GM23338 (cell line): ENCODE data around the gene DPYSL5. TPM values are rescaled to one million over a fixed set of nuclear protein-coding genes. Genes with fewer than 3 reads are reported as not detected.

Experiments used
- ATAC-seq: fragments of 200-7000 bp; cut with Tn5 transposase; 3 replicates; pipeline ENCODE4 v1.9.1; 2020
- DNase-seq: peaks from one replicate; pipeline ENCODE4 v3.0.0-alpha.2; 2015; ENCODE audit warnings: low spot score
- H2AFZ ChIP-seq: fragments of 200-600 bp; sonication (generic); 2 replicates; pipeline ENCODE4 v1.8.0; 2016; ENCODE audit warnings: antibody characterized with exemption, mild to moderate bottlenecking, moderate library complexity
- H3F3A ChIP-seq: fragments of 200-600 bp; sonication (generic); replicated peaks from 2 replicates; pipeline ENCODE4 v1.8.0; 2017; ENCODE audit warnings: antibody characterized with exemption, mixed run types, low read depth
- H3K27ac ChIP-seq: fragments of 200-600 bp; sonication (generic); 2 replicates; pipeline ENCODE4 v1.6.1; 2016; ENCODE audit warnings: low read depth
- H3K27me3 ChIP-seq: fragments of 200-600 bp; sonication (generic); 2 replicates; pipeline ENCODE4 v1.8.0; 2016; ENCODE audit warnings: mild to moderate bottlenecking, mixed run types, moderate library complexity; ENCODE audit not compliant: insufficient read depth
- H3K36me3 ChIP-seq: fragments of 200-600 bp; sonication (generic); 2 replicates; pipeline ENCODE4 v1.8.0; 2016; ENCODE audit warnings: mild to moderate bottlenecking; ENCODE audit not compliant: insufficient read depth
- H3K4me1 ChIP-seq: fragments of 200-600 bp; sonication (generic); 2 replicates; pipeline ENCODE4 v1.8.0; 2016; ENCODE audit warnings: mild to moderate bottlenecking, moderate library complexity; ENCODE audit not compliant: insufficient read depth
- H3K4me2 ChIP-seq: fragments of 200-600 bp; sonication (generic); 2 replicates; pipeline ENCODE4 v1.7.1; 2017; ENCODE audit warnings: mixed run types
- H3K4me3 ChIP-seq: fragments of 200-600 bp; sonication (generic); 2 replicates; pipeline ENCODE4 v1.6.1; 2016; ENCODE audit warnings: mixed run types
- H3K79me2 ChIP-seq: fragments of 200-600 bp; sonication (generic); replicated peaks from 2 replicates; pipeline ENCODE4 v1.8.0; 2017; ENCODE audit warnings: mild to moderate bottlenecking; ENCODE audit not compliant: insufficient read depth
- H3K9me2 ChIP-seq: fragments of 200-600 bp; sonication (generic); 2 replicates; pipeline ENCODE4 v1.8.0; 2017; ENCODE audit not compliant: insufficient read depth
- H4K20me1 ChIP-seq: fragments of 200-600 bp; sonication (generic); replicated peaks from 2 replicates; pipeline ENCODE4 v1.8.0; 2017; ENCODE audit warnings: mild to moderate bottlenecking; ENCODE audit not compliant: insufficient read depth
- H3K27ac Mint-ChIP-seq: 2 replicates; pipeline ENCODE4 v1.8.0; 2020; ENCODE audit warnings: inconsistent platforms, mild to moderate bottlenecking, moderate library complexity, mixed read lengths
- H3K27me3 Mint-ChIP-seq: 3 replicates; pipeline ENCODE4 v1.8.0; 2022; ENCODE audit warnings: low read depth, mild to moderate bottlenecking, moderate library complexity, mixed read lengths, inconsistent platforms; ENCODE audit not compliant: insufficient read depth, poor library complexity
- H3K36me3 Mint-ChIP-seq: 3 replicates; pipeline ENCODE4 v1.8.0; 2021; ENCODE audit warnings: low read depth, mild to moderate bottlenecking, inconsistent platforms, moderate library complexity, mixed read lengths
- H3K4me1 Mint-ChIP-seq: 3 replicates; pipeline ENCODE4 v1.8.0; 2020; ENCODE audit warnings: mild to moderate bottlenecking, inconsistent platforms, mixed read lengths
- H3K4me3 Mint-ChIP-seq: 3 replicates; pipeline ENCODE4 v1.8.0; 2021; ENCODE audit warnings: moderate library complexity, mild to moderate bottlenecking, inconsistent platforms, mixed read lengths
- H3K9me3 Mint-ChIP-seq: 3 replicates; pipeline ENCODE4 v1.8.0; 2020; ENCODE audit warnings: moderate library complexity, mild to moderate bottlenecking, inconsistent platforms, mixed read lengths
- CREB1 ChIP-seq: fragments of 250-450 bp; sonication (Bioruptor Pico); IDR thresholded peaks from 2 replicates; pipeline ENCODE4 v1.5.0; 2020; ENCODE audit warnings: low read depth, mild to moderate bottlenecking, moderate library complexity
- CTCF ChIP-seq, 2 experiments: fragments of 200-600 bp in 1 of 2; sonication (generic) in 1 of 2; conservative IDR thresholded peaks; 2 replicates each; pipeline versions ENCODE4 v1.5.1 to v1.6.1; 2016 to 2017; ENCODE audit warnings: antibody characterized with exemption in 2 of 2, low read depth in 2 of 2, mild to moderate bottlenecking in 2 of 2, moderate library complexity in 1 of 2
- EZH2phosphoT487 ChIP-seq: fragments of 200-600 bp; sonication (generic); IDR thresholded peaks from one replicate; pipeline ENCODE4 v1.8.1; 2018; ENCODE audit warnings: antibody characterized with exemption; ENCODE audit not compliant: unreplicated experiment
- JUNB ChIP-seq: IDR thresholded peaks from one replicate; pipeline ENCODE4 v1.6.1; 2016; ENCODE audit warnings: antibody characterized with exemption; ENCODE audit not compliant: unreplicated experiment
- NANOG ChIP-seq: IDR thresholded peaks from 2 replicates; pipeline ENCODE4 v1.6.1; 2016; ENCODE audit warnings: antibody characterized with exemption, borderline replicate concordance
- POLR2AphosphoS5 ChIP-seq: IDR thresholded peaks from 2 replicates; pipeline ENCODE4 v1.6.1; 2016; ENCODE audit warnings: antibody characterized with exemption, low read depth
- REST ChIP-seq: IDR thresholded peaks from one replicate; pipeline ENCODE4 v1.6.1; 2018; ENCODE audit warnings: antibody characterized with exemption; ENCODE audit not compliant: unreplicated experiment
- ZNF114 ChIP-seq: fragments of 250-450 bp; sonication (Bioruptor Pico); IDR thresholded peaks from 2 replicates; pipeline ENCODE4 v1.5.0; 2020; ENCODE audit warnings: mild to moderate bottlenecking, moderate library complexity
- ZNF331 ChIP-seq: fragments of 250-450 bp; sonication (Bioruptor Pico); IDR thresholded peaks from 2 replicates; pipeline ENCODE4 v1.5.0; 2020; ENCODE audit warnings: low read depth, mild to moderate bottlenecking, moderate library complexity
- polyA plus RNA-seq: library from polyadenylated mRNA; unstranded; fragments of >200 nt; fragmentation: Nextera tagmentation; extraction: Ambion mirVana; gene quantifications from 2 replicates; pipeline ENCODE4 v1.2.1, GENCODE V29; 2016
- total RNA-seq: library from RNA; depleted of rRNA; stranded (reverse); fragments of >200 nt; shearing (Covaris generic); gene quantifications from 2 replicates; pipeline ENCODE4 v1.2.3, GENCODE V29; 2014

DPYSL5 gene
- total and polyA plus RNA-seq, 2 experiments from 2014 or later, result 3.1 to 8.1 TPM

- H3K27me3 Mint-ChIP-seq, result peaks cover 6% of the 10 kb centered on the region
- no peak overlapping the region for H3K4me2 ChIP-seq
- no peak overlapping the region for H3K27ac Mint-ChIP-seq
- no peak overlapping the region for H3K27ac ChIP-seq
- no peaks in the 10 kb centered on the region for H3K36me3 ChIP-seq
- no peaks in the 10 kb centered on the region; the same call in 2 of the 3 replicates for H3K9me3 Mint-ChIP-seq
- peaks cover 13% of the 10 kb centered on the region; the same call in 1 of the 2 replicates for H3K4me1 ChIP-seq
- no peaks in the 10 kb centered on the region for H3K36me3 Mint-ChIP-seq
- no peak overlapping the region for H3K4me3 ChIP-seq
- no peaks in the 10 kb centered on the region for H3K9me2 ChIP-seq
- TF ChIP-seq ZNF114 (CRISPR knock-in tag) (no peak), NANOG (no peak), POLR2AphosphoS5 (no peak), JUNB (no peak), CTCF (conservative IDR thresholded peaks at IDR 0.05; ENCODE audit: low read depth in 2 of 2) (no peak), REST (no peak), CREB1 (CRISPR knock-in tag) (no peak)
- ATAC-seq (no peak), DNase-seq (no peak)
- H3K4me3 Mint-ChIP-seq, result no peak overlapping the region
- no peaks in the 10 kb centered on the region for H3K79me2 ChIP-seq
- H4K20me1 ChIP-seq, result no peaks in the 10 kb centered on the region
- H3F3A ChIP-seq, result 0 out of 2 replicates have a peak, but pooled peaks cover 9% of the 10 kb centered on the region
- H3K27me3 ChIP-seq, result peaks cover 15% of the 10 kb centered on the region
- H3K4me1 Mint-ChIP-seq, result peaks cover 32% of the 10 kb centered on the region
- no peak overlapping the region for H2AFZ ChIP-seq
These were observed 128.3 kb downstream of the DPYSL5 start for GRCh38 chr2:26976237-26976636.

- H3K9me3 Mint-ChIP-seq, result no peaks in the 10 kb centered on the region
- DNase-seq (no peak), ATAC-seq (no peak)
- H3K9me2 ChIP-seq, result no peaks in the 10 kb centered on the region
- peaks cover 9% of the 10 kb centered on the region for H3K27me3 ChIP-seq
- H3K27ac Mint-ChIP-seq, result no peak overlapping the region
- H3K36me3 ChIP-seq, result no peaks in the 10 kb centered on the region
- H3K79me2 ChIP-seq, result no peaks in the 10 kb centered on the region
- TF ChIP-seq EZH2phosphoT487 (no peak), ZNF331 (CRISPR knock-in tag) (no peak), JUNB (no peak)
- no peak overlapping the region for H3K4me2 ChIP-seq
- no peaks in the 10 kb centered on the region for H3K27me3 Mint-ChIP-seq
- H3K4me3 Mint-ChIP-seq, result no peak overlapping the region
- 0 out of 2 replicates have a peak, but pooled peaks cover 3% of the 10 kb centered on the region for H3F3A ChIP-seq
- peaks cover 26% of the 10 kb centered on the region for H3K4me1 Mint-ChIP-seq
- H3K27ac ChIP-seq, result no peak overlapping the region
- H3K4me1 ChIP-seq, result peaks cover 13% of the 10 kb centered on the region; the same call in 1 of the 2 replicates
- no peak overlapping the region for H3K4me3 ChIP-seq
- no peaks in the 10 kb centered on the region for H3K36me3 Mint-ChIP-seq
- no peak overlapping the region for H2AFZ ChIP-seq
- no peaks in the 10 kb centered on the region for H4K20me1 ChIP-seq
These were observed 129.1 kb downstream of the DPYSL5 start for GRCh38 chr2:26977012-26977411.
